HepG2 (cell line): ENCODE results near the gene TOLLIP.
"Not testable (repeated sequence)": the region's sequence is repeated elsewhere in the genome, so short reads cannot be mapped to it uniquely, and the experiment has no call there.

ENCODE experiments used
- CTCF ChIP-seq: sonication (generic); formaldehyde crosslinking; IDR thresholded peaks from 2 replicates; pipeline ENCODE4 v1.5.0; 2020; ENCODE audit warnings: mild to moderate bottlenecking, missing genetic modification reagents, moderate library complexity
- EP300 ChIP-seq, 3 experiments: sonication (generic) in 1 of 3; formaldehyde crosslinking in 1 of 3; IDR thresholded peaks; 2 replicates each; pipeline versions ENCODE4 v1.5.1 to v1.6.1; 2011 to 2020; ENCODE audit warnings: low read depth in 2 of 3, low read length in 2 of 3, borderline replicate concordance in 1 of 3, improper control_type of control experiment in 1 of 3, mild to moderate bottlenecking in 1 of 3, missing genetic modification reagents in 1 of 3, moderate library complexity in 1 of 3
- ERF ChIP-seq: IDR thresholded peaks from 2 replicates; pipeline ENCODE4 v1.6.1; 2018; ENCODE audit warnings: missing biosample characterization, missing genetic modification reagents
- FOSL1 ChIP-seq: sonication (generic); formaldehyde crosslinking; IDR thresholded peaks from 2 replicates; pipeline ENCODE4 v1.9.0; 2021; ENCODE audit warnings: missing genetic modification reagents, borderline replicate concordance
- PBX3 ChIP-seq: sonication (generic); formaldehyde crosslinking; IDR thresholded peaks from 2 replicates; pipeline ENCODE4 v1.8.1; 2023; ENCODE audit warnings: missing genetic modification reagents, inconsistent platforms, borderline replicate concordance
- ZNF569 ChIP-seq: sonication (generic); formaldehyde crosslinking; IDR thresholded peaks from 2 replicates; pipeline ENCODE4 v1.5.0; 2020; ENCODE audit warnings: mild to moderate bottlenecking, missing genetic modification reagents, moderate library complexity, borderline replicate concordance

GRCh38 chr11:1250411-1250810 lies 59.0 kb downstream of the TOLLIP start:
- TF ChIP-seq FOSL1; ZNF569; PBX3 (CRISPR knock-in tag); EP300 (IDR thresholded peaks at IDR 0.05; ENCODE audit: low read depth in 2 of 2, low read length in 2 of 2); EP300 (CRISPR knock-in tag; IDR thresholded peaks at IDR 0.05; ENCODE audit: borderline replicate concordance); CTCF (CRISPR knock-in tag); ERF (CRISPR knock-in tag): not testable (repeated sequence)
